PC-9 (cell line): ENCODE measurements around the gene ZNRF1. TPM values are rescaled to one million over a fixed set of nuclear protein-coding genes. Genes with fewer than 3 reads are reported as not detected.

Experiments used
- BruUV-seq: library from RNA; stranded (reverse); fragments of 400-500 nt; replicated peaks from 2 replicates; lab custom pipeline; 2021; lab: Mats Ljungman, UMichigan
- CTCF ChIA-PET: fragments of 300-600 bp; sonication (Branson Sonifier 250); formaldehyde crosslinking; loops from one replicate; lab custom pipeline; 2022; ENCODE audit warnings: antibody characterized with exemption; lab: Charles Lee
- POLR2A ChIA-PET: fragments of 300-600 bp; sonication (Branson Sonifier 250); formaldehyde crosslinking; loops from one replicate; lab custom pipeline; 2022; ENCODE audit warnings: antibody characterized with exemption; ENCODE audit not compliant: unreplicated experiment; lab: Charles Lee
- DNase-seq, 2 experiments: peaks; one replicate each; pipeline versions ENCODE4 v3.0.0 to v3.0.0-alpha.2; 2015 to 2022; ENCODE audit warnings: mixed read lengths in 1 of 2
- H2AFZ ChIP-seq: fragments of 200-600 bp; sonication (generic); 2 replicates; pipeline ENCODE4 v1.8.1; 2017; ENCODE audit warnings: antibody characterized with exemption
- H3F3A ChIP-seq: fragments of 200-600 bp; sonication (generic); 2 replicates; pipeline ENCODE4 v1.8.1; 2017; ENCODE audit warnings: antibody characterized with exemption, mild to moderate bottlenecking, low read depth; ENCODE audit not compliant: insufficient read depth
- H3K27ac ChIP-seq: fragments of 200-600 bp; sonication (generic); 2 replicates; pipeline ENCODE4 v1.6.1; 2016; ENCODE audit warnings: mixed run types
- H3K27me3 ChIP-seq: fragments of 200-600 bp; sonication (generic); 2 replicates; pipeline ENCODE4 v1.6.1; 2016; ENCODE audit warnings: low read depth, mixed run types; ENCODE audit not compliant: insufficient read depth
- H3K36me3 ChIP-seq: fragments of 200-600 bp; sonication (generic); 2 replicates; pipeline ENCODE4 v1.6.1; 2016; ENCODE audit warnings: low read depth, mixed run types
- H3K4me1 ChIP-seq: fragments of 200-600 bp; sonication (generic); replicated peaks from 2 replicates; pipeline ENCODE4 v1.6.1; 2016; ENCODE audit warnings: mixed run types; ENCODE audit not compliant: insufficient read depth
- H3K4me2 ChIP-seq: fragments of 200-600 bp; sonication (generic); 2 replicates; pipeline ENCODE4 v1.6.1; 2017; ENCODE audit warnings: mixed run types
- H3K4me3 ChIP-seq: fragments of 200-600 bp; sonication (generic); 2 replicates; pipeline ENCODE4 v1.6.1; 2016; ENCODE audit warnings: mixed run types
- H3K79me2 ChIP-seq: fragments of 200-600 bp; sonication (generic); 2 replicates; pipeline ENCODE4 v1.6.1; 2017; ENCODE audit warnings: low read depth, mixed run types
- H3K9me2 ChIP-seq: fragments of 200-600 bp; sonication (generic); 2 replicates; pipeline ENCODE4 v1.8.1; 2017; ENCODE audit warnings: mild to moderate bottlenecking; ENCODE audit not compliant: insufficient read depth
- H3K9me3 ChIP-seq: fragments of 200-600 bp; sonication (generic); 2 replicates; pipeline ENCODE4 v1.8.1; 2016; ENCODE audit warnings: low read depth; ENCODE audit not compliant: insufficient read depth
- H4K20me1 ChIP-seq: fragments of 200-600 bp; sonication (generic); 2 replicates; pipeline ENCODE4 v1.8.1; 2017; ENCODE audit not compliant: insufficient read depth
- CTCF ChIP-seq: fragments of 200-600 bp; sonication (generic); conservative IDR thresholded peaks from 2 replicates; pipeline ENCODE4 v1.6.1; 2017; ENCODE audit warnings: mixed run types, antibody characterized with exemption, mild to moderate bottlenecking, moderate library complexity
- EZH2 ChIP-seq: fragments of 200-600 bp; sonication (generic); IDR thresholded peaks from 2 replicates; pipeline ENCODE4 v1.8.0; 2017; ENCODE audit warnings: antibody characterized with exemption, low read depth
- intact Hi-C: fragments of 100-400 bp; cut with micrococcal nuclease; formaldehyde crosslinking; loops from one replicate; pipeline ENCODE4 v1.10.0; 2022; ENCODE audit not compliant: unreplicated experiment
- total RNA-seq: library from RNA; stranded (reverse); gene quantifications from 2 replicates; pipeline ENCODE4 v1.2.3, GENCODE V29; 2021

The ZNRF1 gene
- total RNA-seq, 1 experiment from 2014 or later, result 64.4 TPM

- peaks cover 88% of the 10 kb centered on the region for H3K79me2 ChIP-seq
- H3K27me3 ChIP-seq, result no peaks in the 10 kb centered on the region
- H3F3A ChIP-seq, result peaks cover 24% of the 10 kb centered on the region
- no peak overlapping the region for H3K4me3 ChIP-seq
- H3K4me2 ChIP-seq, result no peak overlapping the region
- TF ChIP-seq CTCF (no peak), EZH2 (no peak)
- POLR2A ChIA-PET, result interaction anchor here (0.5 kb wide), 2 partner anchors 15 to 38 kb away, joined by 7 to 11 read pairs; no protein-coding TSS in a partner anchor
- intact Hi-C loops, result no loop called here
- no peak for DNase-seq
- no peaks in the 10 kb centered on the region for H3K9me2 ChIP-seq
- CTCF ChIA-PET, result no interaction called here
- no peaks in the 10 kb centered on the region for H4K20me1 ChIP-seq
- no peak overlapping the region for H2AFZ ChIP-seq
- 0 out of 2 replicates have a peak, but pooled peaks cover 5% of the 10 kb centered on the region for H3K36me3 ChIP-seq
- H3K9me3 ChIP-seq, result 0 out of 2 replicates have a peak, but pooled peaks cover under 1% of the 10 kb centered on the region
- no TSS peak for BruUV-seq
- peak overlapping the region; percentile 36; the same call in 1 of the 2 replicates for H3K27ac ChIP-seq
- peaks cover 72% of the 10 kb centered on the region for H3K4me1 ChIP-seq
Observed at GRCh38 chr16:75026892-75027391, 28.1 kb downstream of the ZNRF1 start.

GRCh38 chr16:75027520-75028300 lies 28.9 kb downstream of the ZNRF1 start:
- Histone ChIP-seq H3K27ac (peak overlapping the region; percentile 35; the same call in 1 of the 2 replicates), H3K79me2 (peaks cover 91% of the 10 kb centered on the region), H3K9me2 (no peaks in the 10 kb centered on the region), H3K27me3 (no peaks in the 10 kb centered on the region), H3K4me2 (no peak overlapping the region), H3F3A (peaks cover 24% of the 10 kb centered on the region), H3K4me3 (no peak overlapping the region), H3K36me3 (0 out of 2 replicates have a peak, but pooled peaks cover 10% of the 10 kb centered on the region), H3K4me1 (peaks cover 72% of the 10 kb centered on the region), H4K20me1 (no peaks in the 10 kb centered on the region), H3K9me3 (no peaks in the 10 kb centered on the region), H2AFZ (no peak overlapping the region)
- no peak for DNase-seq
- CTCF ChIA-PET, result no interaction called here
- intact Hi-C loops, result no loop called here
- no peak for TF ChIP-seq CTCF
- TF ChIP-seq EZH2, result no peak
- no TSS peak for BruUV-seq
- POLR2A ChIA-PET, result no interaction called here

- peak overlapping the region; percentile 25 for H3K27ac ChIP-seq
- no TSS peak for BruUV-seq
- intact Hi-C loops, result loop anchor here (1.0 kb wide), 1 partner anchor 27 kb away; no protein-coding TSS in a partner anchor
- H2AFZ ChIP-seq, result no peak overlapping the region
- 0 out of 2 replicates have a peak, but pooled peaks cover 6% of the 10 kb centered on the region for H3K36me3 ChIP-seq
- CTCF ChIA-PET, result interaction anchor here (0.6 kb wide), 1 partner anchor 170 kb away, joined by 3 read pairs; no protein-coding TSS in a partner anchor
- no peak for DNase-seq
- no peak for TF ChIP-seq EZH2
- TF ChIP-seq CTCF, result no peak
- peaks cover 89% of the 10 kb centered on the region for H3K79me2 ChIP-seq
- peaks cover 72% of the 10 kb centered on the region for H3K4me1 ChIP-seq
- H3K4me3 ChIP-seq, result no peak overlapping the region
- H4K20me1 ChIP-seq, result no peaks in the 10 kb centered on the region
- no peaks in the 10 kb centered on the region for H3K9me2 ChIP-seq
- H3K4me2 ChIP-seq, result no peak overlapping the region
- H3K9me3 ChIP-seq, result no peaks in the 10 kb centered on the region
- POLR2A ChIA-PET, result no interaction called here
- peaks cover 24% of the 10 kb centered on the region for H3F3A ChIP-seq
- H3K27me3 ChIP-seq, result no peaks in the 10 kb centered on the region
Observed at GRCh38 chr16:75028544-75029135, 29.8 kb downstream of the ZNRF1 start.
